Keratinocyte (primary cell): ENCODE results near the gene LRRC8D. TPM values are rescaled to one million over a fixed set of nuclear protein-coding genes. Genes with fewer than 3 reads are reported as not detected.

Experiments
- DNase-seq: peaks from one replicate; pipeline ENCODE4 v3.0.0-alpha.2; 2011; ENCODE audit warnings: low read depth, missing footprints, low spot score
- FAIRE-seq: peaks from 2 replicates; lab custom pipeline; 2011; peaks lifted over from hg19 to GRCh38; lab: Jason Lieb, UNC
- H2AFZ ChIP-seq: 2 replicates; pipeline ENCODE4 v1.6.0; 2012; ENCODE audit warnings: low read length, control low read depth, inconsistent platforms; ENCODE audit not compliant: control insufficient read depth
- H3K27ac ChIP-seq: 2 replicates; pipeline ENCODE4 v1.5.1; 2011; ENCODE audit warnings: low read length; ENCODE audit not compliant: control insufficient read depth, insufficient read depth
- H3K27me3 ChIP-seq: 3 replicates; pipeline ENCODE4 v1.6.0; 2011; ENCODE audit warnings: low read length; ENCODE audit not compliant: control insufficient read depth, insufficient read depth; ENCODE audit errors: extremely low read depth
- H3K36me3 ChIP-seq, 2 experiments: 2 replicates in 1 of 2; 3 replicates in 1 of 2; pipeline ENCODE4 v1.5.1; 2011; ENCODE audit warnings: low read length in 2 of 2, mild to moderate bottlenecking in 1 of 2; ENCODE audit not compliant: control insufficient read depth in 2 of 2, insufficient read depth in 2 of 2; ENCODE audit errors: extremely low read depth in 1 of 2
- H3K4me1 ChIP-seq: 3 replicates; pipeline ENCODE4 v1.5.1; 2011; ENCODE audit warnings: low read length; ENCODE audit not compliant: control insufficient read depth, insufficient read depth; ENCODE audit errors: extremely low read depth
- H3K4me2 ChIP-seq: 3 replicates; pipeline ENCODE4 v1.6.0; 2011; ENCODE audit warnings: low read depth, low read length; ENCODE audit not compliant: control insufficient read depth, insufficient read depth; ENCODE audit errors: extremely low read depth
- H3K4me3 ChIP-seq, 3 experiments: fragments of 200-600 bp in 1 of 3; sonication (generic) in 1 of 3; 2 replicates in 2 of 3; 3 replicates in 1 of 3; pipeline ENCODE4 v1.5.1; 2011 to 2016; ENCODE audit warnings: low read length in 3 of 3, mild to moderate bottlenecking in 3 of 3, control low read depth in 2 of 3, inconsistent platforms in 1 of 3, low read depth in 1 of 3, mixed read lengths in 1 of 3, mixed run types in 1 of 3, moderate library complexity in 1 of 3; ENCODE audit not compliant: control insufficient read depth in 2 of 3, insufficient read depth in 2 of 3; ENCODE audit errors: extremely low read depth in 1 of 3
- H3K79me2 ChIP-seq: 2 replicates; pipeline ENCODE4 v1.6.0; 2012; ENCODE audit warnings: low read length; ENCODE audit not compliant: control insufficient read depth, insufficient read depth
- H3K9ac ChIP-seq: 3 replicates; pipeline ENCODE4 v1.6.0; 2011; ENCODE audit warnings: low read length; ENCODE audit not compliant: control insufficient read depth, insufficient read depth; ENCODE audit errors: extremely low read depth
- H3K9me1 ChIP-seq: 3 replicates; pipeline ENCODE4 v1.6.0; 2011; ENCODE audit warnings: low read length; ENCODE audit not compliant: control insufficient read depth, insufficient read depth; ENCODE audit errors: extremely low read depth
- H3K9me3 ChIP-seq: 2 replicates; pipeline ENCODE4 v1.5.1; 2012; ENCODE audit warnings: low read depth, low read length; ENCODE audit not compliant: control insufficient read depth
- H4K20me1 ChIP-seq: 3 replicates; pipeline ENCODE4 v1.6.0; 2011; ENCODE audit warnings: low read length; ENCODE audit not compliant: control insufficient read depth, insufficient read depth; ENCODE audit errors: extremely low read depth
- CTCF ChIP-seq, 3 experiments: IDR thresholded peaks in 1 of 3; conservative IDR thresholded peaks in 1 of 3; optimal IDR thresholded peaks in 1 of 3; 2 replicates in 2 of 3; 3 replicates in 1 of 3; pipeline versions ENCODE3 to v1.5.1; 2011; ENCODE audit warnings: low read length in 3 of 3, mild to moderate bottlenecking in 3 of 3, moderate library complexity in 2 of 3, control low read depth in 1 of 3, inconsistent platforms in 1 of 3; ENCODE audit not compliant: insufficient read depth in 2 of 3; ENCODE audit errors: extremely low read depth in 1 of 3
- EZH2 ChIP-seq: IDR thresholded peaks from one replicate; pipeline ENCODE4 v1.6.1; 2012; ENCODE audit warnings: inconsistent platforms, mild to moderate bottlenecking, low read length, moderate library complexity
- dilution Hi-C: fragments of 300-500 bp; cut with MboI; formaldehyde crosslinking; loops from one replicate; pipeline ENCODE4 v1.7.0; 2020; ENCODE audit warnings: low sequenced_read_pairs; ENCODE audit not compliant: extremely low pct_ligation_motif_present
- polyA plus RNA-seq, 5 experiments: library from polyadenylated mRNA; depleted of rRNA in 3 of 5; stranded (reverse) in 3 of 5; stranded (forward) in 1 of 5; unstranded in 1 of 5; fragments of >200 nt; gene quantifications; 1 replicate in 1 of 5; 2 replicates in 3 of 5; 3 replicates in 1 of 5; pipeline versions ENCODE4 v1.2.1 to v1.2.3, GENCODE V29; 2011 to 2012; ENCODE audit warnings: missing spikeins in 2 of 5, low read depth in 1 of 5, low replicate concordance in 1 of 5

Gene LRRC8D
- polyA plus RNA-seq, 1 donor (not counting 4 experiments of a cell fraction or from before 2014, with no cell fraction given) = 54.7 TPM

- Histone ChIP-seq H3K4me1 (peaks cover 30% of the 10 kb centered on the region), H2AFZ (no peak overlapping the region), H3K79me2 (peaks cover 9% of the 10 kb centered on the region), H3K4me2 (peak overlapping the region; percentile 60), H3K9me1 (peaks cover 3% of the 10 kb centered on the region), H3K27me3 (no peaks in the 10 kb centered on the region), H4K20me1 (no peaks in the 10 kb centered on the region), H3K36me3 (peaks cover 0 to 8% of the 10 kb centered on the region in 2 experiments), H3K4me3 (no peak overlapping the region), H3K27ac (peak overlapping the region; percentile 74), H3K9me3 (no peaks in the 10 kb centered on the region), H3K9ac (peak overlapping the region; percentile 39)
- dilution Hi-C loops = no loop called here
- TF ChIP-seq EZH2 = no peak
- no peak for TF ChIP-seq CTCF (optimal IDR thresholded peaks at IDR 0.05 in 1 of 3, IDR thresholded peaks at IDR 0.05 in 1 of 3, conservative IDR thresholded peaks at IDR 0.05 in 1 of 3; ENCODE audit: extremely low read depth in 1 of 3, insufficient read depth in 2 of 3, low read length in 3 of 3)
- FAIRE-seq (peak; percentile 52), DNase-seq (no peak)
Measured at GRCh38 chr1:89908672-89909436, 88.0 kb downstream of the LRRC8D start.

GRCh38 chr1:89910268-89910667, 89.4 kb downstream of the LRRC8D start:
- H3K4me2 ChIP-seq = no peak overlapping the region

More at GRCh38 chr1:89910268-89910667, 89.4 kb downstream of the LRRC8D start:
- H4K20me1 ChIP-seq = no peaks in the 10 kb centered on the region
- H3K36me3 ChIP-seq = peaks cover 0 to 9% of the 10 kb centered on the region in 2 experiments
- H3K9me3 ChIP-seq = no peaks in the 10 kb centered on the region
- DNase-seq (no peak), FAIRE-seq (no peak)
- dilution Hi-C loops = no loop called here
- peaks cover 29% of the 10 kb centered on the region for H3K4me1 ChIP-seq
- H3K27ac ChIP-seq = no peak overlapping the region
- no peak overlapping the region for H3K4me3 ChIP-seq
- H2AFZ ChIP-seq = no peak overlapping the region
- H3K27me3 ChIP-seq = no peaks in the 10 kb centered on the region
- peaks cover 3% of the 10 kb centered on the region for H3K9me1 ChIP-seq
- H3K9ac ChIP-seq = no peak overlapping the region
- H3K79me2 ChIP-seq = peaks cover 9% of the 10 kb centered on the region
- TF ChIP-seq CTCF (optimal IDR thresholded peaks at IDR 0.05 in 1 of 3, IDR thresholded peaks at IDR 0.05 in 1 of 3, conservative IDR thresholded peaks at IDR 0.05 in 1 of 3; ENCODE audit: extremely low read depth in 1 of 3, insufficient read depth in 2 of 3, low read length in 3 of 3) = no peak
- no peak for TF ChIP-seq EZH2
